Activated CD4-positive, alpha-beta T cell treated with anti-CD3 and anti-CD28 coated beads, Interleukin-2, amount 50 U/mL, for 24 hours (primary cell): ENCODE measurements around the gene SEPTIN6.
"Not testable (repeated sequence)": the region's sequence is repeated elsewhere in the genome, so short reads cannot be mapped to it uniquely, and the experiment has no call there.

Source experiments
- DNase-seq, 2 donors: peaks; one replicate each; pipeline ENCODE4 v3.0.0-alpha.2; 2020; ENCODE audit warnings: low read depth in 1 of 2, low spot score in 1 of 2

The SEPTIN6 gene

DNA sequence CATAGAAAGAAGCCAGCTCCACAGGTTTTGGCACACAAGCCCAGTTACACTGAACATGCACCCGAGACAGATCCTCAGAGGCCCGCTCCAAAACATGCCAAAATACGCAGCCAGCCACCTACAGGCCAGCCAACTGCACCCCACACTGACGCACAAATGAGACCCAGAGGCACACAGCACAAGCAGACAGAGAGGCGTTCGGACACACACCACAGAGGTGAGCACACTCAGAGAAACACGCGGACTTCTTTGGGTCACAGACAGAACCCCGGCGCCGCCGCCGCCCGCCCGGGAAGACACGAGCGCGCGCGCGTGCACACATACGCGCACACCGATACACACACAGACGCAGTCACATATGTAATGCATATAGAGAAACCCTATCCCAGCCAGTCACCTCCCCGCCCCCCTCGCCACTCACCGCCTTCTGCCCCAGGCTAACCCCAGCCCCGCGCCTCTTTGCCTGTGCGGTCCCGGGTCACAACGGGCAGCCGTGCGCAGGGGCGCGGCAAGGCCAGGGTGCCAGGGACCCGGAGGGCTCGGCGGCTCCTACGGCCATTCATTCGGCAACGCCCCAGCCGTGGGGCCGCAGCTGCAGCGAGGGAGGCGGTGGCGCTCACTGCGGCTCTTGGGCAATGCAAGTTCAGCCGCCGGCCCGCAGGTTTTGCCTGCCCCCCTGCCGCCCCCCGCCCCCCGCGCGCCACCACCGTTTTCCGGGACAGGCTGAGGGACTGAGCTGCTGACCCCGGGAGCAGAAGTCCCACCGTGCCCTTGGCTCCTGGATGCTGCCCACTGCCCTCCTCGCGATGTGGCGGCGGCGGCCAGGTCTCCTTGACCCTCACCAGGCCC lies 553 bp downstream of the SEPTIN6 start:
- no peak for DNase-seq

DNA sequence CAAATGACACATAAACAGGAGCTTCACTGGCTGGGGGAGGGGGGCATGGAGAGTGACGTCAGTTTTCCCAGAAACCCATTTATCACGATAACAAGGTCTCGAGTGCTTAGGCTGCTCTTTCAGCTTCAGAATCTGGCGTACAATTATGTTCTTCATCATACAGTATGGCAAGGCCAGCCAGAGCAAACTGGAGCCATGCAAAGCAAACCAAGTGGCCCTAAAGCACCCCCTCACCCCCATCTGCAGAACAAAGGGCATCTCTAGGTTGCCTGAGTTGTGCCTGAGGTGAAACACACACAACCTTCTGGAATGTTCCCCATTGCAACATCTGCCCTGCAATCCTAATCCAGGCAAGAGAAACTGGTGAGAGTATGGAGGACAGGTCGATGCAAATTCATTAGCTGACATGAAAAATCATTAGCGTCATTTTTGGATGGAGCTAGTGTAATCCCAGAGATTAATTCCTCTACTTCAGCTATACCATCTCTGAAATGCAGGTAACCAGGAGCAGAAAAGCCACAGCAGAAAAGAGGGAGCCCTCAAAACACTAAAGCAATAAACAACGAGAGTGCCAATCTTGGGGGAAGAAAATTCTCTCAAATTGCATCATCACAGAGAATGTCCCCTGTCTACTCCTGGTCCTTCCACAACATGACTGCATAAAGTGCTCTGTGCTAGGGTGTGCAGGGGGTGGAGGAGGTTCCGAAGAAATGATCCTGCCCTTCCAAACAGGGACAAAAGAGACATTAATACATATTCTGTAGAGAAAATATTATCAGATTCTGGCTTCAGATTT lies 1.8 kb downstream of the SEPTIN6 start:
- no peak for DNase-seq

DNA sequence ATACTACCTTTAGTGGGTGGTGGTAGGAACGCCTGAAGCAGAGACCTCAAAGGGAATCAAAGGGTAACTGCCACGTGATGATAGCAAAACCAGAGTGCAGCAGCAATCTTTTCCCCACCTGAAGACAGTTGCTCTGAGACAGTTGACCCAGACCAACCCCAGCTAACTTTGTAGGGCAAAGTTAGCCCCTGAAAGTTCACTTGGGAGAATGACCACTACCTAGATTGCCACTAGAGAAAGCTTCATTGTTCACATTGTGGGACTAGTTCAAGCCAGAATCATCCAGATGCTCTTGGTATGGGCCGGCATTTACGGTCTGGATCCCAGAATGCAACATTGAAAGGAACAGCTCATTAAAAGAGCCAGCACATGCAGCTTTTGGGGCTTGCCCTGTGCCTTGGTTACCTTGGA lies 4.1 kb downstream of the SEPTIN6 start:
- no peak for DNase-seq

DNA sequence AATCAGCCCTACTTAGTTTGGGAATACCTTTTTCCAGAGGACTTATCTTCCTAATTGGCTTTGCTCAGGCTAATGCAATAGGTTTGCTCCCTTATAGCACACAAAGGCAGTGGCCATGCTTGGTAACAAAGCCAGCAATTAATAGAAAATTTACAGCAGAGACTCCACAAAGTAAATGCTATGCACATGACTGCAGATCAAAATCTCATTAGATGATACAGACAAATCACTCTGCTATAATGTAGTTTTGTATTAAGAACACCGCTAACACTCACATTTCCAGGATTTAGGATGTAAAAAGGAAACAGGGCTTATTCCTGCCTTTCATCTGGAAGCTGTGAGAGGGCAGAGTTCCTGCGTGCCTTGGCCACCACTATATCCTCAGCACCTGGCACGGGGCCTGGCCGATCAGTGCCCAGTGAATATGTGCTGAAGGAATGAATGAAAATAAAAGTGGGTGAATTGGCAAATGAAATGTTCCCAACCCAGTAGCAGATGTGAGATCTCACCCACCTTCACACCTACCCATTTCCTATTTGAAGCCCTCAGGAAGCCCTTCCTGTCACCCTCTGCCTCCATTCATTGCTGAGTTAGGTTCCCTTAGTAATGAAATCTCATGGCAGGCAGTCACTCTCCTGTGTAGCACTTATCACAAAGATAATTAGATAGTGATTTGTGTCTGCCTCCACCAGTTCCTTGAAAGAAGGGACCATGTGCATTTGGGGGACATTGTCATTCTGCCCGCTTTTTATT lies 5.1 kb downstream of the SEPTIN6 start:
- no peak for DNase-seq

DNA sequence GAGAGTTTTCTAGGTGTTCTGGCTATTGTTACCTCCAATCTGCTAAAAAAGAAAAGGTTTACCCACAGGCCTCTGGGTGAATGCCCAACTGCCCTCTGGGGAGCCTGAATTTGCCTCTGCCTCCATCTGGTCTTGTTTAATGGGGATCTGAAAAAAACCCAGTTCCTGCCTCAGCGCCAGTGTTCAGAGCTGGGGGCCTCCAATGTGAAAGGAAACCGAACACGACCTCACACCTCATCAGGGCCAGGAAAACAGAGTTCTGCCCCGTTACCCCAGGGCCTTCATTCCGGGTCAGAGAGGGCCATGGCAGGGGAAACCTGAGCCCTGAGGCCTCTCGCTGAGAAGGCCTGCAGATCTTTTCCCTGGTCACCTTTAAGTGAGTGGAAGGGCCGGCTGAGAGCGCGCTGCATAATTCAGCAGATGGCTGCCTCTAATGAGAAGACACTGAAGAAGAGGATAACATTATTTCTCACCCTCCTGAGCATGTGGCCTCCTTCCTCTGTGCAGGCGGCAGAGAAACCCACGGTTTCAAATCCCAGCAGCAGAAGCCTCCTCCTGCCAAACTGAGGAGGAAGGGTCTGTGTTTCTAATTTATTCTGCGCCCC lies 6.8 kb downstream of the SEPTIN6 start:
- DNase-seq = no peak

DNA sequence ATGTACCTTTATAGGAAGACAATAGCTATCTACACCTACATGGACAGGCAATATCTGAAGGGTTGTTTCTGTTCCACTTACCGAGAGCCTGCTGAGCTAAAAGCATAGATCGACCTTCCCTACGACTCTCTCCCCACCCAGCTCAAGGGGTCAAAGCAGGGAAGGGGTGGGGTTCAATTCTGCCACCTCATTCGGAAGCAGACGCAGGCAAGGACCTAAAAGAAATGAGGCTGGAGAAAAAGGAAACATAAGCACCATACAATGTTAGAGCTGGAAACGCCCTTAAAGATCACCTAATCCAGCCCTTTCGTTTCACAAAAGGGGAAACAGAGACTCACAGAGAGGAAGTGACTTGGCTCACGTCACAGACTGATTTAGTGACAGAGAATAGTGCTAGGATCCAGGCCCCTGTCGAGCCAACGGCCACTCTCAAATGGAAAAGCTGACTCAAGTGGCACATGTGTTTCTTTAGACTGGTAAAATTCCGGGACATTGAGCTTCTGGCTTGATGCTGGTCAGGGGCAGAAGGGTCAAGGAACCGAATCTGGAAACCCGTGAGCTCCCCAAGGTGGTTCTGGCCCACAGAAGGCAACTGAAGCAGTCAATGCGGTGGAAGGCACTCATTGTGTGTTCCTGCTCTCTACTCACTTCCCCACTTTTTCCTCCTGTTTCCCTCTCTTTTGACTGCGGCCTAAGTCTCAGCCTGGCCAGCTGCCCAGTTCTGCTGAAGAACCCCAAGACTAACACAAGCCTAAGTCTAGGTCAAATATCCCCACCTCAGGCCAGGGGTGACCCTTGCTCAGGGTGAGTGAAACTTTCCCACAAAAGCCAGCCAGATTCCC lies 7.5 kb downstream of the SEPTIN6 start:
- DNase-seq = no peak

DNA sequence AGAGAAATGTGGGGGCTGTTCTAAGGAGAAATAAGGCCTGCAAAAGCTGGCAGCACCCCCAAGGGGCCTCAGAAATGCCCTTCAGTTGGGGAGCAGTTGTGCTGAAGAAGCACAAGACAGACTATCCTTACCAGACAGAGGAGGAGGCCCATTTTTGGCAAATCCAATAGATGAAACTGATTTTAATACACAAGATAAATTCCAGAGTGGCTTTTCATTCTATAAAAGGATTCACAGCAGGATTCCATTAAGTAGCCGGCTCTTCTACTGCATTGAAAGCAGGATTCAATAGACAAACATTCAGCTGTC lies 8.1 kb downstream of the SEPTIN6 start:
- no peak for DNase-seq

DNA sequence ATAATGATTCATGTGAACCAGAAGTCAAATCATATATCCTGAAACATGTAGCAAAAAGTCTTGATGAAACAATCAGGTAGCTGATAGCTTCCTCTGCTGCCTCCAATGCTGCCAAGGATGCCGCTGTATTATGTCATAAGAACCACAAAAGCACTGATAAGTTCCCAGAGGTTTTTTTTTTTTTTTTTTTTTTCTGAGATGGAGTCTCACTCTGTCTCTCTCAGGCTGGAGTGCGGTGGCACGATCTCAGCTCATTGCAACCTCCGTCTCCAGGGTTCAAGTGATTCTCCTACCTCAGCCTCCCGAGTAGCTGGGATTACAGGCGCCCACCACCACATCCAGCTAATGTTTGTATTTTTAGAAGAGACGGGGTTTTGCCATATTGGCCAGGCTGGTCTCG lies 8.7 kb downstream of the SEPTIN6 start:
- DNase-seq = not testable (repeated sequence)

DNA sequence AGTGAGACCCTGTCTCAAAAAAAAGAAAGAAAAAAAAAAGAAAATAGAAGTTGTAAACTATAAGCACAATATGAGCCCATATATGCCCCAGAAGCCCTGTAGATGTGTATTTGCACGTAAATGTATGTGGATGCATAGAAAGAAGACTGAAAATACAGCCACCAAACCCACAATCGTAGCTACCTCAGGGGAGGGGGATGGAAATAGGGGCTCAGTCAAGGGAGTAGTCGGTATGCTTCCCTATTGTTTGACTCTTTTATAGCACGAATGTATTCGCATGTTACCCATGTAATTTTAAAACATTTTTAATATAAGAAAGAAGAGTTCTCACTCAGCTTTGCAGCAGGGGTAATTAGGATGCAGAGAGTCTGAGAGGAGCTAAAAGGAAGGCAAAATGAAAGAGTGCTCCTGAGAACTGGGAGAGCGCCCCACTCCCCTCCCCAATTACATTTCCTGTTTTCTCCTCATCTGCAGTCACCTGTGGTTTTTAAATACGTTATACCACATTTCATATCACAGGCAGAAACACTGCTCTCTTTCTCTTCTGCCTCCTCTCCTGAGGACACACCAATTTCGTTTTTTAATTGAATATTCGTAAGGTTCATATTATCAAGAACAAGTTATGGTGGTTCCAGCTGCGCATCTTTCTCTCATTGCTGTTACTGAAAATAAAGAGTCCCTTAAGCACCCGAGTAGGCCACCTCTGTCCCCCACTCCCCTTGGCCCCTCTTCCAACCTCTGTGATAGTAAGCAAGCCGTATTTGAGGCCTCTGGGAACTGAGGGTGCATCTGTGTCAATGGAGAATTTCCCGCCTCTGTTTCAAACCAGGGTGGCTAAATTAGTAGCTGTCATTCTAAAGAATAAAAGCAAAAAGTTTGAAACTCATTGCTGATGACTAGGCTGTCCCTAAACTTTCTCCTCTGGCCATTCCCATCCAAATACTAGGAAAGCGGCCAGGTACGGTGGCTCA lies 10.7 kb downstream of the SEPTIN6 start:
- DNase-seq = no peak

DNA sequence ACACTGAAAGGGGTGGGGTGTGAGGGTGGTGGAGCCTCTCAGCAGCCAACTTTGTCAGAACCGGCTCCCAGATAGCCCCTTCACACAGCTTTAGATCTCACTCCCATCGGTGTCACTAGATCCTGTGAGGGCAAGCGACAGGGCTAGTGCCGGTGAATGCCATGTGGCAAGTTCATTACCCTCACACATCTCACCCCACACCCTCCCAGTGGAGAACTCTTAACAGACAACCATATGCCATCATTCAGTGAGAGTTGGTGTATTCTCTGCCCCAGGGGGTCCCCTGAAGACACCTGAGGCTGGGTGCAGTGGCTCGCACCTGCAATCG lies 15.3 kb downstream of the SEPTIN6 start:
- DNase-seq = no peak

DNA sequence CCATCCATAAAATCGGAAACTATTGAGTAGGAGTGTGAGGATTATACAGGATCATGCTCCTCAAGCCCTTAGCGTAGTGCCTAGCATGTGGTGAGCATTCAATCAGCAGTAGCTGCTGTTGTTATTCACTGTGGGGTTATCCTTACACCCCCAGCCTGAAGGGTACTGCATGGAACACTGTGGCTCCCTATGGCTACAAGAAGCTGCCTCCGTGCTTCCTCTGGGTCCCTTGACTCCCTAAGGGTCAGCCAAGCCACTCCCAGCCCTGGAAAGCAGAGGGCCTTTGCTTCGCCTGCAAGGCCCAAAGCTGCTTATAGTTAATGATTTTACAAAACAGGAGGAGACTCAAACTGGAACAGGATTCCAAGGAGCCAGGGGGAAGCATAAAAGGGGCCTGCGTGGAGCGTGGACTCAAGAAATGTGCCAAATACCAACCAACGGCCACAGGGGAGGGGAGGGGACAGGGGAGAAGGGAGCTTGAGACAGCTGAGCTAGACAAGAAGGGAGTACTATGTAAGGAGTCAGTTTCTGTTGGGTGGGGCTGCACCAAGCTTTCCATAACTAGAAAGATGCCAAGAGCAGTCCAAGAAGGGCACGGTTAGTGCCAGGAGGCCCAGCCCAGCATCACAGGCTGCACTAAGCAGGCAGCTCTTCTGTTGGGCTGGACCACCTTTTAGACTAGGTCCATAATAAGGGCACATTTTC lies 15.9 kb downstream of the SEPTIN6 start:
- no peak for DNase-seq

DNA sequence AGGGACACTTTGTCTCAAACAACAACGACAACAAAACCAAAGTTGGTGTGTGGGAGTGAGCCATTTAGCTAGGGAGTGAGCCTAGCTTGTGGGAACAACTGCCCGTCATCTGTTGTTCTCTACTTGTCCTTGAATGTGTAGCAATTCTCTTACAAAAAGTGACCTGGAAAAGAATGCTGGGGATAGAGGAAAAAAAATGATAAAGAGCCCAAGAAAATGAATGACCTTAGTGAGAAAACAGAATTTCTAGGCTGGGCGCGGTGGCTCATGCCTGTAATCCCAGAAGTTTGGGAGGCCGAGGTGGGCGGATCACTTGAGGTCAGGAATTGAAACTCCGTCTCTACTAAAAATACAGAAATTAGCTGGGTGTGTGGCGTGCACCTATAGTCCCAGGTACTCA lies 19.6 kb downstream of the SEPTIN6 start:
- DNase-seq = no peak

DNA sequence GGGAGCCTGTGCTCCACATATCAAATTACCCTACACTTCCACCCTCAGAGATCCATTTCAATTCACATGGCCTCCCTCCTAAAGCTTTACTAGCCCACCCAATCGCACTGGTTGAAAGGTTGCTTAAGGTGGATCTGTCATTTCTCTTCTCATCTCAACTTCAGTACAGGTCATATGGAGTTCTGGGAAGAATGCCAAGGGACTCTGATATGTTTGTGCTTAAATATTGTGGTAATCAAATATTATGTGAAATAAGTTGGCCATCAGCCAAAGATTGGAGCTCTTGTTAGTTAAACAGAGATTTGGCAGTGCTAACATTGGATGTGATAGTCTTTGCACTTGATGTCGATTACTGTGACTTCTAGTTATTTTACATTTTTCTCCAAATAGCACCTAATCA lies 20.5 kb downstream of the SEPTIN6 start:
- no peak for DNase-seq

DNA sequence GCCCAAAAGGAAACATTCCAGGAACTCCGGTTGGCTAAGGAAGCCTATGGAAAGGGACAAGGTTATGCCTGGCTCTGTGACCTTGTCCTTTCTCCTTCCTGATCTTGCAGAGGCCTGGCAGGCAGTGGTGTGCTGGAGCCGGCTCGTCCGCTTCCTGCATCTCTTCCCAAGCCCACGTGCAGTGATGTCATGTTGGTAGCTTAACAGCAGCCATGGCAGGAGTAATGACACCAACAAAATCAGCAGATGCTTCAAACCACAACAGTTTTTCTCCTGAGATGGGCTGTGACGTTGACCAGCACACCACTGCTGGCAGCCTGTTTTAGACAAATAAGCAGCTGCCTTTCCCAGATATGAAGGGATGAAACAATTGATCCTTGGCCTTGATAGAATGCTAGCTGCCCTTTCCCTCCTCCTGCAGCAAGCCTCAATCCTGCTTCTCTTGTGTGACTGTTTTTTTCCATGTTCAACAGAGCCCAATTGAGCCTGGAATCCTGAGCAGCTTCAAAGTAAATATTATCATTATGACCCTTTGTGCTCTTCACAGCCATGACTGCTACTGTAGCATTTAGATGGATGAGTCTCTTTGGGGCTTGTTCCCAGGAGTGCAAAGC lies 23.4 kb downstream of the SEPTIN6 start:
- no peak for DNase-seq

DNA sequence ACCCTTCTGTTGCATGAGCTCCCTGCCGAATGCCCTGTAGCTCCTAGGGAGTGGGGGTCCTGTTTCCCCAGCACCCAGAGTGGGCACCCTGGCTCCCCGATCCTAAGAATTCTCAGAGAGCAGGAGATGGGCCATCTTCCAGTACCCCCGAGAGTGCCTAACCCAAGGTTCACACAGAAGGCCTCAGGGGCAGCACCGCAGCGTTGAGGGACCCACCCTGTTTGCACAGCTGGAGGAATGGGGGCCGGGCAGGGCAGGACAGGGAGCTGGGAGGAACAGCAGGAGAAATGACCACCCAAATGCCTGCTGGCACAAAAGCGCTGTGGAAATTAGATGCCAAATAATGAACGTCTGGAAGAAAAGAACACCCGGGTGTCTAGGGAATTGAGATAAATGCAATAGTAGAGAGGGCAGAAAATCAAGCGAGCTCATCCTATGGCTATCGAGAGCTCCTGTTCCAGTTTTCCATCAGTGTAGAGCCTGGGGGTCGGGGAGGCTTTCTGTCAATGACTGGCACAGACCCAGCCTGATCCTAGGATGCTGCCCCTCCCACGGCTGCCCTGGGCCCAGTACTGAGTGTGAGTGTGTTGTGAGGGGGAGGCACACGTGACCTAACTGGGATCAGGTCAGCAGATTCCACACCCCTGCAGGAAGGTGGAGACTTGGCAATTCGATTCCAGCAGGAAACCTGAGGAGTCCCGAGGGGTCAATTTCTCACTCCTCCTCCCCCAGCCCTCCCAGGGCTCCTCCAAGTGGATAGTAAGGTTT lies 25.7 kb downstream of the SEPTIN6 start:
- DNase-seq = no peak

DNA sequence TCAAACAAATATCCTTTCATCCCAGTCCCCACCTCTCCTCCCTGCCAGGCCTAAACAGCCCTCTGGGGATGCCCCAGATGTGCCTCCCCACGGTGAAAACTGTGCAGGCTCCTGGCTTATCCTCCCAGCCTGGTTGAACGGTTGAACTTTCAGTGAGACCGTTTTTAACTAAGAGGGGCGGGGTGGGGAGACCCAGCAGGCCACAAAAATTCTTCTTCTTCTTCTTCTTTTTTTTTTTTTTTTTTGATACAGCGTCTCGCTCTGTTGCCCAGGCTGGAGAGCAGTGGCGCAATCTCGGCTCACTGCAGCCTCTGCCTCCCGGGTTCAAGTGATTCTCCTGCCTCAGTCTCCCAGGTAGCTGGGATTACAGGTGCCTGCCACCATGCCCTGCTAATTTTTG lies 28.1 kb downstream of the SEPTIN6 start:
- DNase-seq = not testable (repeated sequence)

DNA sequence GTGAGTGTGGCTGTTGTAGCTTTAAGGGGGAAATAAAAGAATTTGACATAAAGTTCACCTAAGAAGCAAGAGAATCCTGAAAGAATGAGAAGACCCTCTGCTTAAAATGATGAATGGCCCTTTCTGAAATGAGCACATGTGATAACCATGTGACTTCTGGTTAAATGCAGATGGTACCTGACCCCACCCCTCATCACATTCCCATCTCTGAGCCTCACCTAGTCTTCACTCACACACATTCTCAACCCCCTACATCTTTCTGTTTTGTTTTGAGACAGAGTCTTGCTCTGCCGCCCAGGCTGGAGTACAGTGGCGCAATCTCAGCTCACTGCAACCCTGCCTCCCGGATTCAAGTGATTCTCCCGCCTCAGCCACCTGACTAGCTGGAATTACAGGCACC lies 31.5 kb downstream of the SEPTIN6 start:
- no peak for DNase-seq

DNA sequence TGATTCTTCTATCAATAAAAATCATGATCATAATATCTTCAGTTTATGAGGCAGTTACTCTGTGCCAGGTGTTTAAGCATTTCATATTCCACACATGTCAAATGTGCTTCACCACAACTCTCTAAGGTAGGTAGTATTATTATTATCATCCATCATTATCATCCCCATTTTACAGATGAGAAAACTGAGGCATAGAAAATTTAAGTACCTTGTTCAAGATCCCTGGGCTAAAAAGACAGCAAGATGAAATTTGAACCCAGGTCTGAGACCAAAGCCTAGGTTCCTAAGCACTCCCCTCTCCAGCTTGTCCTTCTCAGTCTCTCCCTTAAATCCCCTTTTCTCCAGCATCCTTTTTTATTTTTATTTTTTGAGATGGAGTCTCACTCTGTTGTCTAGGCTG lies 33.4 kb downstream of the SEPTIN6 start:
- no peak for DNase-seq
